ENCODE measurements around the gene TP53BP2.

DNA sequence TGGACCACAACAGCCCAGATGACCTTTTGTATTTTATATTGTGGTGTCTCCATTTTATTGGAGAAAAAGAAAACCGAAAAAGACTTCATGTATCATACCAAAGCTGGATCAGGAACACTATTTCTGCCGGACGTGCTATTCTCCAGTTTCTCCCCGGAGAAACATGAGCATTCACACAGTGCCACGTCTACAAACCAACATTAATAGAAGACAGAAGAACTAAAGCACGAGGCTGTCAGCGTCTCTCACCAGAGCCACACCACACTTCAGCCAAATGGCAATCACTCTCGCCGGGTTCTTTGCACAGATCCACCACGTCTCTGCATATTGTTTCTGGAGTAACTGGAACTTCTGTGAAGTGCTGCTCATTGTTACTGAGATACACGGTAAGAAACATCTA is 24.8 kb downstream of the TP53BP2 start:
- TF ChIP-seq, protein P1, sequence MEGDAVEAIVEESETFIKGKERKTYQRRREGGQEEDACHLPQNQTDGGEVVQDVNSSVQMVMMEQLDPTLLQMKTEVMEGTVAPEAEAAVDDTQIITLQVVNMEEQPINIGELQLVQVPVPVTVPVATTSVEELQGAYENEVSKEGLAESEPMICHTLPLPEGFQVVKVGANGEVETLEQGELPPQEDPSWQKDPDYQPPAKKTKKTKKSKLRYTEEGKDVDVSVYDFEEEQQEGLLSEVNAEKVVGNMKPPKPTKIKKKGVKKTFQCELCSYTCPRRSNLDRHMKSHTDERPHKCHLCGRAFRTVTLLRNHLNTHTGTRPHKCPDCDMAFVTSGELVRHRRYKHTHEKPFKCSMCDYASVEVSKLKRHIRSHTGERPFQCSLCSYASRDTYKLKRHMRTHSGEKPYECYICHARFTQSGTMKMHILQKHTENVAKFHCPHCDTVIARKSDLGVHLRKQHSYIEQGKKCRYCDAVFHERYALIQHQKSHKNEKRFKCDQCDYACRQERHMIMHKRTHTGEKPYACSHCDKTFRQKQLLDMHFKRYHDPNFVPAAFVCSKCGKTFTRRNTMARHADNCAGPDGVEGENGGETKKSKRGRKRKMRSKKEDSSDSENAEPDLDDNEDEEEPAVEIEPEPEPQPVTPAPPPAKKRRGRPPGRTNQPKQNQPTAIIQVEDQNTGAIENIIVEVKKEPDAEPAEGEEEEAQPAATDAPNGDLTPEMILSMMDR (conservative IDR thresholded peaks at IDR 0.05; ENCODE audit: low read depth, low read length): no peak
- no peak for TF ChIP-seq EZH2 (IDR thresholded peaks at IDR 0.05; ENCODE audit: low read length, unreplicated experiment)

All from PC-3 (cell line).